GM21423 (cell line): Measurements from ENCODE around the gene PRKAG2.
"Not testable (repeated sequence)": the region's sequence is repeated elsewhere in the genome, so short reads cannot be mapped to it uniquely, and the experiment has no call there.

ENCODE experiments used
- ATAC-seq: cut with Tn5 transposase; IDR thresholded peaks from one replicate; pipeline ENCODE4 v1.9.1; 2021; ENCODE audit warnings: mild to moderate bottlenecking, moderate library complexity; ENCODE audit not compliant: unreplicated experiment

PRKAG2 gene

GRCh38 chr7:151790830-151791620, 85.9 kb downstream of the PRKAG2 start:
- ATAC-seq, result no peak

DNA sequence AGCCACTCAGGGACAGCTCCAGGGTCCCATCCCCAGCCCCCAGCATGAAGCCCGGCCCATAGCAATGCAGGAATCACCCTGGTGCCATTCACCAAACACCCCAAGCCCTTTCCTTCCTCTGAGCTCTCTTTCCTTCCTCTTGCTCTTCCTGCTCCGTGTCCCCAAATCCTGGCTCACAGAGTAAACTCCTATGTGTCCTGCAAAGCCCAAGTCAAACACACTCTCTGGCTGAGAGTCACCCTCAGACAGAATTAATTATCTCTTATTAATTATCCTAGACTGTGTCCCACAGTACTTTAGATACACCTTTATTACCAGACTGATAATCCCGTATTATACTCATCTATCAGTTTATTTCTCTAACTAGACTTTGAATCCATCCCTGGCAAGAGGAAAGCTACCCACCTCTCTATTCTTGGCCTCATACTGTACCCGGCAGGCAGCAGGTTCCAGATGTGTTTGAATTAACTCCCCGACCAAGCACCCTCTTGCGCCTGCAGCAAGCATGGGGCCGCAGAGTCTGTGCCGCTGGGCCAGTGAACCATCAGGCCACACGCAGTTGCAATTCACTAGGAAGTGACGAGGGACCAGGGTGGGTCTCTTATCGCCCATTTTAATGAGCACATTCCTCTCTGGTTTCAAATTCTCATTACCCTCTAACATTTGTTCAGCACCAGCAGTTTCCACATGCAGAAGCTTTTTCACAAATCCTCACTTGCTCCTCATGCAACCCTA, 86.7 kb downstream of the PRKAG2 start:
- no peak for ATAC-seq

DNA sequence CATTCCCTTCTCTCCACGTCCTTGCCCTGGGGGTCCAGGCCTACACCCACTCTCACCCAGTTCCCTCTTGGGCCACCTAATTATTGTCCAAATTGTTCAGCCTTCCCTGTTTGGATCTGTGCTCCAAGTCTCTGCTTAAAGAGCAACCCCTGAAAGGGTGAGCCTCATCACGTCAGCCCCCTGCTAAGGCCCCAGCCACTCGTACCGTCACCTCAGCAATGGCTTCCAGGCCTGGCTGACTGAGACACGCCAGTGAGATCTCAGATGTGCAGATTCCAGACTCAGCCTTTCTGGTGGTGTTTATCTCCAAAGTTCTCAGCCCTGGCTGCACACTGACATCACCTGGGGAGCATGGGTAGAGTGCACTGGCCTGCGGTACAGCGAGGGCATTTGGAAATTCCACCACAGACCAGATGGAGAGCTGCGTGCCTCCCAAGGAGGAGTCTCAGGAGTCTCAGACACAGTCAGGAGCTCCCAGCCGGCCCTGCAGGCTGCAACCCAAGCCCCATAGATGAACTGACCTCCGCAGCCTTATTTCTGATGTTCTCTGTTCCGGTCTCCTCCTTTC, 87.5 kb downstream of the PRKAG2 start:
- no peak for ATAC-seq

DNA sequence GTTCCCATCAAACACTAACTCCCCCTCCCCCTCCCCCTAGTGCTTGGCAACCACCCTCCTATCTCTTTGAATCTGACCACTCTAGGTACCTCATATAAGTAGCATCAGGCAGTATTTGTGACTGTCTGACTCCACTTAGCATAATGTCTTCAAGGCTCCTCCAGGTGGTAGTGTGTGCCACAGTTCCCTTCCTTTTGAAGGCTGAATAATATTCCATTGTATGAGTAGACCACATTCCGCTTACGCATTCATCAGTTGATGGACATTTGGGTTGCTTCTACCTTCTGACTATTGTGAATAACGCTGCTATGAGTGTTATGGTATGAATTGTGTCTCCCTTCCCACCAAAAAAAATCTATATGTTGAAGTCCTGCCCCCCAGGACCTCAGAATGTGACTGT, 89.6 kb downstream of the PRKAG2 start:
- no peak for ATAC-seq

DNA sequence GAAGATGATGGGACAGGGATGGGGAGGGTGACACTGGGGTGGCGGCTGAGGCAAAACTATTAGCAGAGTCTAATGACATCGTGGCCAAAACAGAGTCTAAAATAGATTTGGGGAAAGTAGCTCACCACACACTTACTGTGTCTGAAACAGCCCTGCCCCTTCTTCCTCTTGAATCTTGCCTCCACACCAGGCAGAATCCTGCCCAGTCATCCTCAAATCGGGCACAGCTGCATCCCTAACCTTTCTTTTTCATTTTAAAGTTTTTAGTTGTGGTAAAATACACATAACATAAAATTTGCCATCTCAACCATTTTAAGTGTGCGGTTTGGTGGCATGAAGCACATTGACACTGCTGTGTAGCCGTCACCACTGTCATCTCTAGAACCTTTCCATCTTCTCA, 90.0 kb downstream of the PRKAG2 start:
- ATAC-seq, result no peak

- no peak for ATAC-seq
These were observed 90.7 kb downstream of the PRKAG2 start for GRCh38 chr7:151786241-151786640.

- ATAC-seq, result no peak
These were observed 91.3 kb downstream of the PRKAG2 start for GRCh38 chr7:151785681-151785965.

- no peak for ATAC-seq
These were observed 91.8 kb downstream of the PRKAG2 start for GRCh38 chr7:151784853-151785680.

GRCh38 chr7:151783958-151784575, 92.8 kb downstream of the PRKAG2 start:
- no peak for ATAC-seq

- ATAC-seq, result peak; percentile 86
These were observed 94.1 kb downstream of the PRKAG2 start for GRCh38 chr7:151782598-151783448.

GRCh38 chr7:151782256-151782597, 94.7 kb downstream of the PRKAG2 start:
- ATAC-seq, result not testable (repeated sequence)

- no peak for ATAC-seq
These were observed 95.6 kb downstream of the PRKAG2 start for GRCh38 chr7:151781161-151781845.

DNA sequence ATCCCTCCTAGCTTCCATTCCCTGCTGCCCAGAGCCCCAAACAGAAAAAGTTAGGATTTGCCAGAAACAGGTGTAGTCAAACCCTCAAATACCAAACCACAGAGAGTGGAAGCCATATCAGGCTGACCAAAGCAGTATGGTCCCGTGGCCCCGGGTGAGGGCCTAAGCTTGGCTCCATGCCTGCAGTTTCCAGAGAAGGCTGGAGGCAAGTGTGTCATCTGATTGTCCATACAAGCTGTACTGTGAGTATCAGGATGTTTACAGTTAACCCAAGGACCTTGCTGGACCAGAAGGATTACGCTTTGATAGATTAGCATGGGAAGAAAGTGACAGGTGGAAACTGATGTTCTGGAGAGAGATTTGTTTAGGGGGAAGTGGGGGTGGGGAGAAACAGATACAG, 96.3 kb downstream of the PRKAG2 start:
- no peak for ATAC-seq

- no peak for ATAC-seq
These were observed 97.2 kb downstream of the PRKAG2 start for GRCh38 chr7:151779678-151780077.

GRCh38 chr7:151779255-151779654, 97.7 kb downstream of the PRKAG2 start:
- no peak for ATAC-seq

- ATAC-seq, result no peak
These were observed 98.8 kb downstream of the PRKAG2 start for GRCh38 chr7:151777908-151778670.

- ATAC-seq, result no peak
These were observed 99.4 kb downstream of the PRKAG2 start for GRCh38 chr7:151777495-151777880.

GRCh38 chr7:151776876-151777494, 99.9 kb downstream of the PRKAG2 start:
- no peak for ATAC-seq
